ENCODE data around the gene PIK3CD. TPM values are rescaled to one million over a fixed set of nuclear protein-coding genes. Genes with fewer than 3 reads are reported as not detected.

PIK3CD gene
- total and polyA plus RNA-seq, 2 of the 4 experiments (the other 2 are of a cell fraction) = 5.0 to 12.1 TPM

GRCh38 chr1:9763914-9764313 is 112.4 kb downstream of the PIK3CD start:
- no peak for DNase-seq
- intact Hi-C loops (cut with micrococcal nuclease) = no loop called here
- Histone ChIP-seq H2AK5ac (ENCODE audit: low read depth, low read length) (no peak overlapping the region), H4K20me1 (ENCODE audit: insufficient read depth, low read length) (peaks cover 64% of the 10 kb centered on the region), H4K91ac (ENCODE audit: insufficient read depth, low read depth, low read length) (no peak overlapping the region), H2BK15ac (ENCODE audit: low read depth, low read length) (no peak overlapping the region), H3K14ac (replicated peaks; ENCODE audit: low read depth, low read length) (no peak overlapping the region), H2BK5ac (ENCODE audit: low read depth, low read length, poor library complexity, severe bottlenecking) (no peak overlapping the region), H2AFZ (replicated peaks; ENCODE audit: low read length, poor library complexity) (no peak overlapping the region), H3K4me2 (ENCODE audit: low read depth, low read length) (no peak overlapping the region), H3K4me3 (ENCODE audit: insufficient read depth, low read depth, low read length) (no peak overlapping the region), H3K4ac (ENCODE audit: low read depth, low read length) (no peak overlapping the region), H3K9ac (ENCODE audit: low read depth, low read length) (no peak overlapping the region), H3K27ac (ENCODE audit: insufficient read depth, low read length) (no peak overlapping the region), H3K23ac (ENCODE audit: low read depth, low read length) (no peak overlapping the region), H3K36me3 (ENCODE audit: control insufficient read depth, insufficient read depth, low read length) (peaks cover 5% of the 10 kb centered on the region; the same call in 1 of the 2 replicates), H3K9me3 (ENCODE audit: control insufficient read depth, insufficient read depth, low read length) (no peaks in the 10 kb centered on the region), H2AK9ac (replicated peaks; ENCODE audit: low read depth, low read length, poor library complexity) (no peak overlapping the region), H3K4me1 (ENCODE audit: control insufficient read depth, insufficient read depth, low read length) (peaks cover 9% of the 10 kb centered on the region), H3K79me1 (ENCODE audit: low read depth in 1 of 2, low read length in 2 of 2) (peaks cover 25 to 63% of the 10 kb centered on the region in 2 experiments), H2BK20ac (ENCODE audit: low read depth, low read length) (no peak overlapping the region), H4K5ac (ENCODE audit: low read depth, low read length) (no peak overlapping the region), H3K56ac (ENCODE audit: extremely low read depth, insufficient read depth, low read length) (no peak overlapping the region), H4K8ac (ENCODE audit: low read depth in 2 of 2, low read length in 2 of 2) (no peak overlapping the region), H2BK120ac (ENCODE audit: low read depth, low read length) (no peak overlapping the region), H3K18ac (ENCODE audit: low read depth, low read length) (no peak overlapping the region), H3K9me1 (ENCODE audit: insufficient read depth, low read length) (peaks cover 15% of the 10 kb centered on the region), H3K27me3 (ENCODE audit: control insufficient read depth, insufficient read depth, low read length) (no peaks in the 10 kb centered on the region)
- WGBS, 2 experiments (ENCODE audit: extremely low coverage in 2 of 2, insufficient read length in 1 of 2) = no CpG with 5 or more reads among the region's 2 CpGs
- dilution Hi-C loops (cut with HindIII; ENCODE audit: low sequenced_read_pairs, unreplicated experiment) = no loop called here
- no peak for ATAC-seq (ENCODE audit: low read depth)
- in situ Hi-C loops (cut with MboI; ENCODE audit: low sequenced_read_pairs) = no loop called here
- TF ChIP-seq RFX5 (IDR thresholded peaks at IDR 0.05; ENCODE audit: low read depth, low read length) = no peak
- no peak for TF ChIP-seq MAZ (IDR thresholded peaks at IDR 0.05; ENCODE audit: borderline replicate concordance, low read depth, low read length)
- no peak for TF ChIP-seq FOS (IDR thresholded peaks at IDR 0.05; ENCODE audit: low read depth, low read length)
- no peak for TF ChIP-seq SMC3 (IDR thresholded peaks at IDR 0.05; ENCODE audit: low read depth, low read length)
- no peak for TF ChIP-seq POLR2A (IDR thresholded peaks at IDR 0.05; ENCODE audit: low read depth, low read length)
- no peak for TF ChIP-seq NFE2L2 (IDR thresholded peaks at IDR 0.05; ENCODE audit: low read depth, low read length)
- no peak for TF ChIP-seq CEBPB (IDR thresholded peaks at IDR 0.05; ENCODE audit: low read depth, low read length)
- TF ChIP-seq CHD1 (IDR thresholded peaks at IDR 0.05; ENCODE audit: low read depth, low read length) = no peak
- no peak for TF ChIP-seq MAFK (IDR thresholded peaks at IDR 0.05; ENCODE audit: low read depth, low read length)
- TF ChIP-seq MXI1 (IDR thresholded peaks at IDR 0.05; ENCODE audit: borderline replicate concordance, low read depth, low read length) = no peak
- TF ChIP-seq BHLHE40 (IDR thresholded peaks at IDR 0.05; ENCODE audit: low read depth, low read length) = no peak
- no peak for TF ChIP-seq USF2 (IDR thresholded peaks at IDR 0.05; ENCODE audit: low read depth, low read length)
- TF ChIP-seq CTCF (conservative IDR thresholded peaks at IDR 0.05; ENCODE audit: low read depth, low read length) = no peak
- ChIA-PET CTCF (no interaction called here), POLR2A (ENCODE audit: unreplicated experiment) (no interaction called here)
- no TSS peak for BruUV-seq (replicated peaks)

Data from IMR-90 (cell line).